Activated CD8-positive, alpha-beta memory T cell treated with anti-CD3 and anti-CD28 coated beads, Interleukin-2, amount 50 U/mL, for 24 hours (primary cell): ENCODE results near the gene DAPK2.

Experiments used
- DNase-seq: peaks from one replicate; pipeline ENCODE4 v3.0.0-alpha.2; 2020; ENCODE audit errors: extremely low read depth

The DAPK2 gene

DNA sequence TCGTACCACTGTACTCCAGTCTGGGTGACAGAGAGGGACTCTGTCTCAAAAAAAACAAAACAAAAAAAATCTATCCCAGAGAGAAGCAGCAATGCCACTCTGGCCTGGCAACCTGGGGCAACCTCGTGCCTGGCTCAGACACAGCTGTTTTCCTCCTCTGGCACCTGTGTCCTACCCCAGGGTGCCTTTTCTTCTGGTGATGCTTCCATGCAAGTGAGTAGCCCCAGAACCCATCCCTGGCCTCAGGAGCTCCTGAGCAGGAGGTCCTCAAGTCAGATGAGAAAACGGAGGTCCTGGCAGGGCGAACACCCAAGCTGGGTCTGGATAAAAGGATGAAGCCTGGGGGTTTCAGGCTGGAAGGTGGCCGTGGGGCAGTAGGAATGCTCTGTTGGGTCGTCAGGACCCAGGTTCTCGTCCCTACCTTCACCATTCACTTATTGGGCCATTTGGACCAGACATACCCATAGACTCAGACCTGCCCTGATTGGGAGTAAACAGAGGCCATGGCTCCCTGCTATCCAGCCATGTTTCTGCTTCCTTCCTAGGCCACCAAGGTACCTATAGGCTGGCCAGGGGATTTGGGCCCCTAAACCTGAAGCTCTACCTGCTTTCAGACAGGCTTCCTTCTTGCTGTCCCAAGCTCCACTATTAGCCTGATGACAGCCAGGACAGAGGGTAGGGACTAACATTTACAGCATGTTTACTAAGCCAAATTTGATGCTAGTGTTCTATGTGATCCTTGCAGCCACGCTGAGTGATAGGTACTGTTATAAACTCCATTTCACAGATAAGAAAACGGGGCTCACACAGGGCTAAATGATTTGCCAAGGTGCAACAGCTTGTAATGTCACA, 102.2 kb downstream of the DAPK2 start:
- DNase-seq, result no peak

DNA sequence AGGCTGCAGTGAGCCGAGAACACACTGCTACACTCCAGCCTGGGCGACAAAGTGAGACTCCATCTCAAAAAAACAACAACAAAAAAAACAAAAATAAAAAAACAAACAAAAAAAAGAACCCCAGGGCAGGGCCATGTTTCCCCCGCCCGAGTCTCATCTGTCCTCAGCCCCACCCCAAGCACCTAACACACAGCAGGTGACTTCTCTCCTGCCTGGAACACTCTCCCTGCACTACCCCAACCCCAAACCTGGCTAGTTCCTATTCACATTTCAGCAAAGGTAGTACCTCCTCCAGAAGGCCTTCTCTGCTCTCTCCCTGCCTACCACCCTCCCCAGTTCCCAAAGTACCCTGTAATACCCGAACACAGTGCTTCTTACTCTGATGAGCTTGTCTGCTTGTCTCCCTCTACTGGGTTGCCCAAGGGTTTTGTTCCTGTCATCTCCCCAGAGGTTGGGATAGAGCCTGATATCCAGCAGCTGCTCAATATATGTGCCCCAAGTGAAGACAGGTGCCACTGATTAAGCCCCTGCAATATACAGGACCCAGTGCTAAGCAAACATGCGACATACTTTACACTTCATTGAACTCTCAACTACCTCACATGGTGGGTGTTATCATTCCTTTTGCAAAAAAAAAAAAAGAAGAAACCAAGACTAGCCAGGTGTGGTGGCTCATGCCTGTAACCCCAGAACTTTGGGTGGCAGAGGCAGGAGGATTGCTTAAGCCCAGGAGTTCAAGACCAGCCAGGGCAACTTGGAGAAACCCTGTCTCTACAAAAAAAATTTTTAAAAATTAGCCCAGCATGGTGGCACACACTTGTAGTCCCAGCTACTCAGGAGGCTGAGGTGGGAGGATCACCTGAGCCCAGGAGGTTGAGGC, 103.6 kb downstream of the DAPK2 start:
- no peak for DNase-seq

DNA sequence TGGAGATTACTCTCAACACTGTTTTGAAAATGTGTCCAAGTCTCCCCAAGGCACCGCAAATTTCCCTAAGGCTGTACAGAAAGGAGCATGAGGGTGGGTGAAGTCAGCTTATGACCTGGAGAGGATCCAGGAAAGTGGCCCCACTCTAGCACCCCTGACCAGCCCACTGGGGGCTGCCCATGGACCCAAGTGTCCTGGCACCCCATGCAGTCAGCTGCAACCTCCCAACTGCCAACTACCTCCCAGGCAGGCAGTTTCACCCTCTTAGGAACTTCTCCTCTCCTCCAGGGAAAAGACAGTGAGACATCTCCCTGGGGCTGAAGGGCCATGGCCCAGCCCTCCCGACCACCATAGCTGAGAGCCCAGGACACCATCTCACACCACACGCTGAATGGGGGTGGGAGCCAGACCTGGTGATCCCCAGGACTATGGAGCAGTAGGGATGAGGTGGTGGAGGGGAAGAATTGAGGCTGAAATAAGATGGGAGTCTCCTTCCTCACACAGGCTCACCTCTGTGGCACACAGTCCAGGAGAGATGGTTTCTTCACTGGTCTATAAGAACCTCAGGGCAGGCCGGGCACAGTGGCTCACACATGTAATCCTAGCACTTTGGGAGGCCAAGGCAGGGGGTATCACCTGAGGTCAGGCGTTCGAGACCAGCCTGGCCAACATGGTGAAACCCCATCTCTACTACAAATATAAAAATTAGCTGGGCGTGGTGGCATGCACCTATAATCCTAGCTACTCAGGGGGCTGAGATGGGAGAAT, 104.4 kb downstream of the DAPK2 start:
- DNase-seq, result no peak

DNA sequence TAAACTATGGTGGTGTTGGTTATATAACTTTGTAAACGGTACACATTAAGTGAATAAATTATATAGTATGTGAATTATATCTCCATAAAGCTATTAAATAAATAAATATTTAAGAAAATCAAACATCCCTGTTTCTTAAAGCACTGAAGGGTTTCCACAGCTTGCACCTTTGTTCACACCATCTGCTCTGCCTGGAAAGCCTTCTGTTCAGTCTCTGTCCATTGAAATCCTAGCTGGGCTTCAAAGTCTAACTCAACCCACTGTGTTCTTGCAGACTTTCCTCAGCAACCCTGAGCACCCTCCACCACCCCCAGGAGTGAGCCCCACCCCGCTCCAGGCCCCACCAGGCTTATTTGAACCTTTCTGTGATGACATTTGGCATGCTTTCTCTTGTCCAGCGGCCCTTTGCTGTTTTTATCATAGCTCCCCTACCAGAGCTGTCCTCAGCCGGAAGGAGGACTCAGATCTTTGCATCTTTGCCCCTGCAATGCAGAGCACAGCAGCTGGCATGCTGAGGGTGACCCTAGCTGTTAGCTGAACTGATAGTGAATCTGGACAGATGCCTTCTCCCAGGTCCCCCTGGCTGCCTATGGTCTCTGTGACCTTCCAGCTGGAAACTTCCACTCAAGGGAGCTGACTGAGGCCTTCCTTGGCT, 105.2 kb downstream of the DAPK2 start:
- no peak for DNase-seq

DNA sequence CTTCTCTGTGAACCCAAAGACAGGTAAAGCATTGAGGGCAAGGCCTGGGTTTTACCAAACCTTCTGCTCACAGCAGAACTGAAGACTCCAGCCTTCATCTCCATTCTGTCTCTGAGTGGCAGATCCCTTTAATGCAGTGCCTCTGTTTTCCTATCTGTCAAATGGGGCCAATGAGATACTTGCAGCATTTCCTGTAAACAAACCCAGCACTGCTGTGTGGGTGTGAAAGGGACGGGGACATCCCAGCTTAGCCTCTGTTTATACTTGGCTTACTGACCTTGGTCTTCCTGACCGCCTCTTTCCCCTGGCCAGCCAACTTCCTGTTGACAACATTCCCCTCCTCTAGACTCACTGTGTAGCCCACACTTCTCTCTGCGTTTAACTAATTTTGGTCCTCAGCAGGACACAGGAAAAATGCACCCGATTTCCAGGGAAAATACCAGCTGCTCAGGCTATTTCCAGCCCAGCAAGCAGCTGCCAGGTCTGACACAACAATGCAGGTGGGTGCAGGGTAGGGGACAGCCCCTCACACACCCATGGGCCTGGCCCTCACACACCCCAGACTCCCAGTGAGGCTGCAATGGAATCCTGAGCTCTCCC, 106.7 kb downstream of the DAPK2 start:
- no peak for DNase-seq

DNA sequence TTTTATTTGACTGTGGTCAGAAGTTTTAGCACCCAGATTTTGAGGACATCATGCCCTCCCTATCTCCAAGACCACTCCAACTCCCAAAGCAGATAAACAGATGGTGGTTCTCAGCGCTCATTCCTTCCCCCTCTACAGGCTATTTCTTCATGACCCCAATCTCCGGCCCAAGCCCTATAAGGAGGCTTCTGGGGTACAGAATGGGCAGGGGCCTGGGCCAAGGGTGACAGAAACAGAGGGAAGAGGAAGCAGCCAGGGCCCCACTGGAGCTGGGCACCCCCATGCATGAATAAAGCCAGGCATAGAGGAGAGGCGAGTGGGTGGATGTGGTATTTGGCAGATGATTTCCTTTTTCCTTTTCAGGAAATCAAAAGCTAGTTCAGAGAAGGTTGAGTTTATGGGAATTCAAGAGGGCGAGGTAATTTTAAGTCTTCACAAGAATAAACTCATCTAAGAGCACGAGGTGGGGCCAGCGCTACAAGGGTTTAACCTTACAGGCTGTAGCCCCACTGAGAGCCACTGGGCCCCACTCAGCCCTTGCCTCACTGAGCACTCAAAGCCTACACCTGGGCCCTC, 107.7 kb downstream of the DAPK2 start:
- no peak for DNase-seq

DNA sequence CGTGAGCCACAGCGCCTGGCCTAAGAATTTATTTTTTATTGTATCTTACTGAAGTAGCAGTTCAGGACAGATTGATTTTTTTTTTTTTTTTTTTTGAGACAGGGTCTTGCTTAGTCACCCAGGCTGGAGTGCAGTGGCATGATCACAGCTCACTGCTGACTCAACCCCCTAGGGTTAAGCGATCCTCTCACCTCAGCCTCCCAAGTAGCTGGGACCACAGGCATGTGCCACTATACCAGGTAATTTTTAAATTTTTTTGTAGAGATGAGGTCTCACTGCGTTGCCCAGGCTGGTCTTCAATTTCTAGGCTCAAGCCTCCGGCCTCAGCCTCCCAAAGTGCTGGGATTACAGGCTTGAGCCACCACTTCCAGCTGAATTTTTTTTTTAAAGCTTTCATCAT, 112.8 kb downstream of the DAPK2 start:
- DNase-seq, result no peak

DNA sequence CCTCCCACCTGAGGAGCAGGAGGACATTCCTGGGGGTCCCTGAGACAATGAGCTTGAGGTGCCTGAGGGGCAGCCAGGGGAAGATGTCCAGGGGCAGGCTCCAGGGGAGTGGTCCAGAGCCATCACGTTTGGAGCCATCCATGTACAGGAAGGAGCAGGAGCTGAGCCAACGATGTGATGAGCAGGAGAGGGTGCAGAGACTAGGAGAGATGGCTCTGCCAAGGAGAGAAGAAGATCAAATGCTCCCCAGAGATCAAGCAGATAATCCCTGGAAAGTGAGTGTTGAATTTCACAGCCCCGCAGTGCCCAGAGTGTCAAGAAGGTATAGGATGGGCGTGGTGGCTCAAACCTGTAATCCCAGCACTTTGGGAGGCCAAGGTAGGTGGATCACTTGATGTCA, 114.7 kb downstream of the DAPK2 start:
- DNase-seq, result no peak

DNA sequence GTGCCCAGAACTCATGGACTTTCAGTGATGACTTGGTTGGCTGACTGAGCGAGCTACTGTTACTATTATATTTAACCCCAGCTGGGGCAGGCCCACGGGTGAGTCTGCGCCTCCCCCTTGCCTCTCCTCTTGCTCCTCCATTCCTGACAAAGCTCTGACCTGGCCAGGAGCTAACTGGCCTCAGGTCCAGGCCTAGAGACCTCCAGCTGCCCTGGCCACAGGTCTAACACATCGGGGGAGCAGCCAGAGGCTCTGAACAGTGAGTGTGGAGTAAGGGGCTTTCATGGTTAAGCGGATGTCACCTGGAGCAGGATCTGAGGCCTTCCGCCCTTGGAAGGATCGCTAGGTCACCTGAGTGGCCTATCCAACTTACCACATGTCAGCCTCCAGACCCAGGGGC, 116.3 kb downstream of the DAPK2 start:
- no peak for DNase-seq

DNA sequence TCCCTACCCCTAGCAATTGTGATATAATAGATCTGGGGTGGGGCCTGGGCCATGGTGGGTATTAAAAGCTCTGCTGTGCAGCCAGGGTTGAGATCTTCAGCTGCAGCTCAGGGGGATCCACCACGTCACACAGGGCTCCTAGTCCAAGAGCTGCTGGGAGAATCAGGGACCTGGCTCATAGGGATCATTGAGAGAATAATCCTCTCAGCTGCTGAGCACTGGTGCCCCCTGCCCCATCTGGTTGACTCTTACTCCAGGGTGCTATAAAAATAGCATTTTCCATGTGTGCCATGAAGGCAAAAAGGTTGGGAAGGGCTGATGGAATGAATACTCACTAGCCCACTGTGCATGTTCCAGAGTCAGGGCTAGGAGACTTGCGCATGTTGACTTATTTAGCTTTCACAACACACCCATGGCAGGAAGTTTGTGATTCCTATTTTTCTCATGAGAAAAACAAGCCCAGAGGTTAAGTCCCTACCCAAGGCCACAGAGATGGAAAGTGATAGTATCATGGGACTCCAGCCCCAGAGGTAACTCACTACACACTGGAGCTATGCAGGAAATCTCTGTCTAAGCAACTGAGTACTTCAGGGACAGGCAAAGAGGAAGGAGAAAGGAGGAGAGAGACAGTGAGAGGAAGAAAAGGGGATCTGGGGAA, 118.0 kb downstream of the DAPK2 start:
- DNase-seq, result no peak

DNA sequence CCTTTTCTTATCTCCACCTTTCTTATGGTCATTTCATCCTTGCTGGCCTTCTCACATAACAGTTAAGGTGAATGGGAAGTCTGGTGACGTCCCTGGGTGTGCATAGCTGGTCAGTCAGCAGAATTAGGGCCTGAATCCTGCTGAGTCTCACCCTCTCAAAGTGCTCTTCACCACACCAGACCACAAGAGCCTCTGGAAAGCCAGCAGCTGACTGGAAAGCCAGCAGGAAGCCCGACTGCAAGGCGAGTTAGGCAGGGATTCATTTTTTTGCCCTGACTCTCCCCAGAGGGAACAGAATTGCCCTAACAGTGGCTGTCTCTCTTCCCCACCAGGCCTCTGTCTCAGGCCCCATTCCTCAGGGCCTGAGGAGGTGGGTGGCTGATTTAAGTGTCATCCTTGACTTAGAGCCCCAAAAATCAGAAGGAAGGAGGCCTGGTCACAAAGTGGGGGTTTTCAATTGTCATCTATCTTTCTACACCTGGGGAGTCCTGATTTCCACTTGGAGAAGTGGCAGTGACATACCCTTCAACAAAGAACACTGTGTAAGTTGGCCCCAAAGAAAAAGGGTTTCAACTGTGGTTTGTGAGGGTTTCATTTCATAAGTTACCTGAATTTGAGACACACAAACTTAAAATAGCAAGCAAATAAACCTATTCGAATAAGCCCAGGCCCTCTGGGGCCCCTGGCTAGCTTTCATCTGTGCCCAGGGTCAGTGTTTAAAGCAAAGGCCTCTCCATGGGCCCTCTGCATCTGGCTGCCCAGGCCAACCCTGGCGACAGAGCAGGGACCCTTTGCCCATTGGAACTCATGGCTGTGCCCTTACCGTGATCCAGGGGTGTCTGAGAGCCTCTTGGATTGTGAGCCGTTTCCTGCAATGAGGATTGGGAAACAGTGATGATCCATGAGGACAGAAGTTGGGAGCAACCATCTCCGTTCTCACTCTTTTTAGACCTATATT, 122.0 kb downstream of the DAPK2 start:
- no peak for DNase-seq

DNA sequence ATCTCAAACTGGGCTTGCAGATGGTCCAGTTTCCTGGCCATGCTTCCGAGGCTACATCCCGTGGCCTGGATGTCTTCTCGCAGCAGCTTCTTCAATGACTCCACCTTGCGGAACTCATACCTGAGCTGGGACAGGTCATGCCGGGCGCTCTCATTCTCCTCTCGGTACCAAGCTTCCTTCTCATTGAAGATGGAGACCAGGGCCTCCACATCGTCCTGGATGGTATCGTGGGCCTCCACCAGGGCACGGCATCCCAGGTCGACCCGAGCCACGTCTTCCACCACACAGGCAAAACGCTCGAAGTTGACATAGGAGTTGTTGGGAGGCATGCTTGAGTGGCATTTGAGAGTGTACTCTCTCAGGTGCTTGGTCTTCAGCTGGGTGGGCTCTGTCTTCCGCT, 123.4 kb downstream of the DAPK2 start:
- DNase-seq, result no peak

DNA sequence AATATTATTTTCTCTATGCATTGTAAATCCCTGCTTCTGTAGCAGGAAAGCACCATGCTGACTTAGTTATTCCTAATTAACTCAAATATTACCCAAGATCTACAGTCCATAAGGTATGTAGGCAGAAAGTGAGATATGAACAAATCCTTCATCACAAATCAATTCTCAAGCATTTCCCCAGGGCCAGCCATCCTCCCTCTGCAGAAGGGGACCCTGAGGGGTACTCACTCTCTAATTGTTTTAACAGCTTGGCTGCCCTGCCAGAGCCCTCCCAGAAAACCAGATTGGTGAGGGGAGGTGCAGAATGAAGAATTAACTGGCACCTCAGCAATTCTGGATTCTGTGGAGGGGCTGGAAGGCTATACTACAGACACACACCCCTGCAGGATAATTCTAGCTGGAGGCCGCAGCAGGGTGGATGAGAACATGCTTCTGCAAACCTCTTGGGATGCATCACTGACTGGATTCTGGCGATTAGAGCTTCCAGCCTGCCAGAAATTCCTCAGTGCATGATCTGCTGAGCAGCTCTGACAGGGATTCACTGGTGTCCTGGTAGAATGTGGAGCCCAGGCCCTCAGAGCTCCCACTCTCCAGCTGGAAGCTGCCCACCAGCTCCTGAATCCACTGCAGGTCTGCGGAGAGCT, 123.9 kb downstream of the DAPK2 start:
- no peak for DNase-seq

DNA sequence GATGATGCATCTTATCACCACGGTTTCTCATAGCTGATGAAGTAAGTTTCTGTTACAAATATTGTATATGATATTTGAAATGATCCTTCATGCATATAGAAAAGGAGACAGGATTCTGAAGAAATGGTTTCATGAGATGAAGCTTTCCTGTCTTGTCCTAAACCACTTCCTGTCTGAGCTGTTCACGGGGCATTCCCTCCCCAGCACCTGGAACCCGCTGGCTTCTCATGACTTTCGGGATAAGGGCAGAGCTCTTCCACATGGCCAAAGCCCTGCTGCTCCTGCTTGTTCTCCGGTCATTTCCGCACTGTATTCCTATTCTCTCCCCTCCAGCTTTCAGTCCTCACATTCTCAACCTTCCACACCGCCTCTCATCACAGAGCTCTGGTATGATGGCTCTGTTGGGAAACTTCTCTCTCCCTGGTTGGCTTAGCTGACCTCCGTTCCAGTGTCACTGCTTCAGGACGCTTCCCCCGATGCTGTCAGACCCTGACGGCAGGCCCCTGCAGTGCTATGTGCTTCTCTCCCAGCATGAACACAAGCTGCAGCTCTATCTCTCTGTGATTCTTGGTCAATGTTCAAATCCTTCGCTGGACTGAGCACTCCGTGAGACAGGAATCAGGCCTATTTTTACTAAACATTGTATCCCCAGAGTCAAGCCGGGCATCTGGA, 125.6 kb downstream of the DAPK2 start:
- no peak for DNase-seq

DNA sequence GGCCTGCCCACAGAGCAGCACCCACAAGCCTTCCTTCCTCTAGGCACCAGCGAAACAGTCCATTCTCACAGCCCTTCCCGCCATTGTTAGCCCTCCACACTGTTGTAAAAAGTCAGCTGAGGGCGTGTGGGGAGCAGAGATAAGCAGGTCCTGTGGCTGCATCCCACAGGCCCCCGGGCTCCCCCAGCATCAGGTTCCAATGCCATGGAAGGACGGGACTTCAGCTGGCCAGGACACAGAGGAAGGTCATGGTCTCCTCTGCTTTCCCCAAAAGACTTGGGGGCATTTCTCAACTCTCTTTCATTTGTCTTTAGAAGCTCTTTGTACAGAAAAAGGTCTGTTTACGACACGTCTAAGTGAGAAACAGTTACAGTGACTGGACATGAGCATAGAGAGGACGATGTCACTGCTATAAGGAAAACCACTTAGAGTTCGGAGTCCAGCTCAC, 127.4 kb downstream of the DAPK2 start:
- no peak for DNase-seq

DNA sequence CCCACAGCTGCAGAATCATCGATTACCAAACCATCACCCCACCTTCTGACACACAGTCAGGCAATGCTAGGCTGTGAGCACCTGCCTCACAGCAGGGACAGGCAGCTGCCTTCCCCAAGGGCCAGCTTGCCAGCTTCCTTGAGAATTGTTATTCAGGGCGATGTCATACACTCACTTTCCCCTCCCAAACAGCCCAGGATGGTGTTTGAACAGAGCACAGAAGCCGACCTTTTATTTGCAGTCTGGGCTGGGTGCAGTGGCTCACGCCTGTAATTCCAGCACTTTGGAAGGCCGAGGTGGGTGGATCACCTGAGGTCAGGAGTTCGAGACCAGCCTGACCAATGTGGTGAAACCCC, 128.0 kb downstream of the DAPK2 start:
- DNase-seq, result no peak

DNA sequence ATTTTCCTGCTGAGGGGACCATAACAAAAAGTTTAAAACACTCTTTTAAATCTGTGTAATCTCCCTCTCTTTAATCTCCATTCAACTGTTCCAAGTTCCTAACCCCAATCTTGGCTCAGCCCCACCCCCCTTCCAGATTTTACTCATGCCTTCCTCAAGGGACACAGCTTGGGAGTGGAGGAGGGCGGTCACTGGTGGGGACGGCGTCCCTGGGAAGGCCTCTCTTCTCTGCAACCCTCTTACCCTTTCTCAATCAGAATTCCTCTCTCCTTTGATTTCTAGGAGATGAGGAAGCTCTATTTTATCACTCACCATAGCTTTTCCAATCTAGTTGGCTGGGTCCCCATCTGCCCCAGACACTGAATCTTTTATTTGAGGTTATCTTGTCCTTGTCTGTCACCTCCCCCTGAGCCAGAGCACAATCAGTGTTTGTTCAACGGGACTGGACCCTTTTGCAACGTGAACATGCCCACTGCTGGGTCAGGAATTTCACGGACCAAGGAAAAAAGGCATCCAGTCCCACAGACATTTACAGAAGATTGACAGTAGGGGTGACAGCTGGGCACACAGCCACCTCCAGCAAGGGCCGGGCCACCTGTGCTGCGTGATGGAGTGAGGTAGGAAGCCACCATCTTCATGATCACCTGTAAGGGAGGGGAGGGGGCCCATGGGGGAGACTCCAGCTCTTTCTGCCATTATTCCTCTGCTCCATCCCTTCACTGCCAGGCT, 128.5 kb downstream of the DAPK2 start:
- no peak for DNase-seq
